ENCODE results near the gene PXDN. TPM values are rescaled to one million over a fixed set of nuclear protein-coding genes. Genes with fewer than 3 reads are reported as not detected.

Gene PXDN
- total RNA-seq, 6 experiments from 2014 or later: 283 to 403 (median 323) TPM

DNA sequence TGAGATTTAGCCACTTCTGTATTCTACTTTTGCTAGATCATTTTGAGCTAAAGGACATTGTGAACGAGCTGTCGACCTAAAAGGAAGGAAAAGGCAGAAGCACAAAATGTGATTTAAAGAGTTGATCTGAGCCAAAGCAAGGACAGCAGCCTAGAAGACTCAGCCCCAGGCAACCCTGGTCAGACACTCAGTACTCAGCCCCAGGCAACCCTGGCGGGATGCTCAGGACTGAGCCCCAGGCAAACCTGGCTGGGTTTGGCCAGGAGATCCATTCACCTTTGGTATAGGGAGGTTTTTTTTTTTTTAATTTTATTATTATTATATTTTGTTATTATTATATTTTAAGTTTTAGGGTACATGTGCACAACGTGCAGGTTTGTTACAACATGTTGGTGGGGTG, 34.3 kb upstream of the PXDN start:
- H3K36me3 Mint-ChIP-seq (ENCODE audit: low read depth): no peaks in the 10 kb centered on the region
- DNase-seq: no peak
- H3K27me3 Mint-ChIP-seq (ENCODE audit: insufficient read depth): peaks cover 21% of the 10 kb centered on the region
- peaks cover 17% of the 10 kb centered on the region for H3K4me1 Mint-ChIP-seq (ENCODE audit: low read depth)
- H3K4me3 Mint-ChIP-seq: no peak overlapping the region
- TF ChIP-seq, protein P1, sequence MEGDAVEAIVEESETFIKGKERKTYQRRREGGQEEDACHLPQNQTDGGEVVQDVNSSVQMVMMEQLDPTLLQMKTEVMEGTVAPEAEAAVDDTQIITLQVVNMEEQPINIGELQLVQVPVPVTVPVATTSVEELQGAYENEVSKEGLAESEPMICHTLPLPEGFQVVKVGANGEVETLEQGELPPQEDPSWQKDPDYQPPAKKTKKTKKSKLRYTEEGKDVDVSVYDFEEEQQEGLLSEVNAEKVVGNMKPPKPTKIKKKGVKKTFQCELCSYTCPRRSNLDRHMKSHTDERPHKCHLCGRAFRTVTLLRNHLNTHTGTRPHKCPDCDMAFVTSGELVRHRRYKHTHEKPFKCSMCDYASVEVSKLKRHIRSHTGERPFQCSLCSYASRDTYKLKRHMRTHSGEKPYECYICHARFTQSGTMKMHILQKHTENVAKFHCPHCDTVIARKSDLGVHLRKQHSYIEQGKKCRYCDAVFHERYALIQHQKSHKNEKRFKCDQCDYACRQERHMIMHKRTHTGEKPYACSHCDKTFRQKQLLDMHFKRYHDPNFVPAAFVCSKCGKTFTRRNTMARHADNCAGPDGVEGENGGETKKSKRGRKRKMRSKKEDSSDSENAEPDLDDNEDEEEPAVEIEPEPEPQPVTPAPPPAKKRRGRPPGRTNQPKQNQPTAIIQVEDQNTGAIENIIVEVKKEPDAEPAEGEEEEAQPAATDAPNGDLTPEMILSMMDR (IDR thresholded peaks at IDR 0.05): no peak
- no peaks in the 10 kb centered on the region for H3K9me3 Mint-ChIP-seq
- H3K27ac Mint-ChIP-seq: no peak overlapping the region

DNA sequence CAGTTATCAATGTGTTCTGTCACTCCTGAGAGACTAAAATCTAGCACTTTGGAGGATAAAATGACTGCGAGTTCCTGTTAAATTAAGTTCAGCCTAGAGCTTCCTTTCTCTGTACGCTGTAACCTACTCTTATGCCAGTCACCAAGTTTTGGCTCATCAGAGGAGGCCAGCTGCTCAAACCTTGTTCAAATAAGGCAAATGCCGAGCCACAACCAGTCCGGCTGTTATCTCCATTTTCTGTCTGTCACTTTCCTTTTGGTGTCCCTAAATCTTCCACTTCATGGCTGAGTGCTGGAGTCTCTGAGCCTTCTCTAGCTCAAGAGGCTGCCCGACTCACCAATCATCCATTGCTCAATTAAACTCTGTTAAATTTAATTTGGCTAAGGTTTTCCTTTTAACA, 33.5 kb upstream of the PXDN start:
- Mint-ChIP-seq H3K27ac (no peak overlapping the region), H3K27me3 (ENCODE audit: insufficient read depth) (peaks cover 20% of the 10 kb centered on the region), H3K36me3 (ENCODE audit: low read depth) (no peaks in the 10 kb centered on the region), H3K4me3 (no peak overlapping the region), H3K4me1 (ENCODE audit: low read depth) (peaks cover 25% of the 10 kb centered on the region), H3K9me3 (no peaks in the 10 kb centered on the region)
- TF ChIP-seq, protein P1 (IDR thresholded peaks at IDR 0.05): no peak
- no peak for DNase-seq

DNA sequence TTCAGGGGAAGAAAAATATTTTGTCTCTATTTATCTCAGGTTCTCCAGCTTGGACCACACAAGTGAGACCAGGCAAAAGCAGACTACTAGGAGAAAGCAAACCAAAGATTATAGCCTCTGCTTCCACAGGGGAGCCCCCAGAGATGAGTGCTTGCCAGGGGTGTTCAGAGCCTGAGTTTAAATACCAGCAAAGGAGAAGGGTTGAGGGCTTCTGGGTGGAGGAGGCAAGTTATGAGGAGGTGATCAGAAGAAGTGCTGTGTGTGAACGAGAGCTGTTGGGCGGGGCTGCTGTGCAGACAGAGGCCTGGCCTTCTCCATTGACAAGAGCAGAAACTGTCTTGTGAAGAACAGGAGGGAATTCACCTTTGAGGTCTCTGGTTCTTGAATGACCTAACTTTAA, 32.8 kb upstream of the PXDN start:
- H3K27me3 Mint-ChIP-seq (ENCODE audit: insufficient read depth): peaks cover 14% of the 10 kb centered on the region
- no peaks in the 10 kb centered on the region for H3K9me3 Mint-ChIP-seq
- no peak overlapping the region for H3K4me3 Mint-ChIP-seq
- no peak overlapping the region for H3K27ac Mint-ChIP-seq
- no peaks in the 10 kb centered on the region for H3K36me3 Mint-ChIP-seq (ENCODE audit: low read depth)
- no peak for DNase-seq
- peaks cover 32% of the 10 kb centered on the region for H3K4me1 Mint-ChIP-seq (ENCODE audit: low read depth)
- TF ChIP-seq, protein P1 (IDR thresholded peaks at IDR 0.05): no peak

DNA sequence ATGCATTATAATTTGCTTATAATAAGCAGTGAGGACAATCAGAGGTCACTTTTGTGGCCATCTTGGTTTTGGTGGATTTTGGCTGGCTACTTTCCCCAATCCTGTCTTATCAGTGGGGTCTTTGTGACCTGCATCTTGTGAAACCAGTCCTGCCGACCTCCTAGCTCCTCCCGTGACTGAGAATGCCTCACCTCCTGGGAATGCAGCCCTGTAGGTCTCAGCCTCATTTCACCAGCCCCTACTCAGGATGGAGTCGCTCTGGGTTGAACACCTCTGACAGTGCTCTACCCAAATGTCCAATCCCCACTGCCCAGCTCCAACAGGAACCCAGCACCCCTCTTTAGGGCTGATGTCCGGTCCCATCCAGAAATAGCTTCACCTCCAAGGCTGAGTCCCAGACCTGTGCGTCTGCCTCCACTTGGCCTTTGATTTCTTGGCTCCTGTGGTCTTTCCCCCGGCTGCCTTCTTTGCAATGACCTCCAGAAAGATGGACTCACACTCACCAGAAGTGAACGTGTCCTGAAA, 31.3 kb upstream of the PXDN start:
- TF ChIP-seq, protein P1 (IDR thresholded peaks at IDR 0.05): no peak
- no peaks in the 10 kb centered on the region for H3K9me3 Mint-ChIP-seq
- peaks cover 4% of the 10 kb centered on the region for H3K27me3 Mint-ChIP-seq (ENCODE audit: insufficient read depth)
- H3K4me3 Mint-ChIP-seq: no peak overlapping the region
- no peaks in the 10 kb centered on the region for H3K36me3 Mint-ChIP-seq (ENCODE audit: low read depth)
- DNase-seq: no peak
- no peak overlapping the region for H3K27ac Mint-ChIP-seq
- H3K4me1 Mint-ChIP-seq (ENCODE audit: low read depth): peaks cover 30% of the 10 kb centered on the region

DNA sequence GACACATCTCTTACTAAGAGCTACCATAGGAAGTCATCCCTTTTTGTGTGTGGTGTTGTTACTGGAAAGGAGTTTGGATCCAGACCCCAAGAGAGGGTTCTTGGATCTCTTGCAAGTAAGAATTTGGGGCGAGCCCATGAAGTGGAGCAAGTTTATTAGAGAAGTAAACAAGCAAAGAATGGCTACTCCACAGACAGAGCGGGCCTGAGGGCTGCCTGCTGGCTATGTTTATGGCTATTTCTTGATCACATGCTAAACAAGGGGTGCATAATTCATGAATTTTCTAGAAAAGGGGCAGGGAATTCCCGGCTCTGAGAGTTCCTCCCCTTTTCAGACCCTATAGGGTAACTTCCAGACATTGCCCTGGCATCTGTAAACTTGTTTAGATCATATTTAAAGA, 30.6 kb upstream of the PXDN start:
- no peaks in the 10 kb centered on the region for H3K9me3 Mint-ChIP-seq
- H3K27me3 Mint-ChIP-seq (ENCODE audit: insufficient read depth): peaks cover 4% of the 10 kb centered on the region
- H3K4me1 Mint-ChIP-seq (ENCODE audit: low read depth): peaks cover 30% of the 10 kb centered on the region
- no peaks in the 10 kb centered on the region for H3K36me3 Mint-ChIP-seq (ENCODE audit: low read depth)
- no peak overlapping the region for H3K4me3 Mint-ChIP-seq
- TF ChIP-seq, protein P1 (IDR thresholded peaks at IDR 0.05): no peak
- DNase-seq: no peak
- no peak overlapping the region for H3K27ac Mint-ChIP-seq

DNA sequence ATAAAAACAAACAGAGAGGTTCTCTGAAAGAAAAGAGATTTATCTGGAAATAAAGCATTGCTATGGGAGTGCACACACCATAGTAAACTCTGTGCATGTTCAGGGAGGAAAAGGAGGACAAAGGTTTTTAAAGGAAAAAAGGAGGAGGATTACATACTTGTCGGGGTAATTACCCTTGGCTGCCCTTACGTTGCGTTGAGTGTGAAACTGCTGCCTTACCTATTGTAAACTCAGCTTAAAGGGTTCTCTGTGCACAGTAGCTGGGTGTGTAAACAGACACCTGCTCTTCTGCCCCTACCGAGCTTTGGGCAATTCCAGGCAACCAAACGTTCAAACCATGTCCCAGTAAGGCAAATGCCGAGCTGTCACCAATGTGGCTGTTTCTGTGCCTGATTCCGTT, 29.6 kb upstream of the PXDN start:
- Mint-ChIP-seq H3K36me3 (ENCODE audit: low read depth) (no peaks in the 10 kb centered on the region), H3K27me3 (ENCODE audit: insufficient read depth) (peaks cover 6% of the 10 kb centered on the region), H3K4me1 (ENCODE audit: low read depth) (peaks cover 34% of the 10 kb centered on the region), H3K27ac (no peak overlapping the region), H3K9me3 (no peaks in the 10 kb centered on the region), H3K4me3 (no peak overlapping the region)
- no peak for DNase-seq
- TF ChIP-seq, protein P1 (IDR thresholded peaks at IDR 0.05): no peak

Measured in HFFc6 (cell line).